NCI-H2227 (cell line): ENCODE measurements around the gene DOC2B.

Experiments used
- DNase-seq: peaks from one replicate; lab custom pipeline; 2025; ENCODE audit not compliant: unreplicated experiment; lab: John Stamatoyannopoulos, UW

The DOC2B gene

GRCh38 chr17:164303-165235 lies 16.9 kb downstream of the DOC2B start:
- peak; percentile 24 for DNase-seq

GRCh38 chr17:163514-164098 lies 17.8 kb downstream of the DOC2B start:
- DNase-seq: peak; percentile 12

- DNase-seq: no peak
Measured at GRCh38 chr17:162689-163088, 18.8 kb downstream of the DOC2B start.

GRCh38 chr17:161481-161880 lies 20.0 kb downstream of the DOC2B start:
- no peak for DNase-seq

- no peak for DNase-seq
Measured at GRCh38 chr17:160336-160735, 21.1 kb downstream of the DOC2B start.

- DNase-seq: no peak
Measured at GRCh38 chr17:159609-160008, 21.8 kb downstream of the DOC2B start.

- no peak for DNase-seq
Measured at GRCh38 chr17:158379-158778, 23.1 kb downstream of the DOC2B start.

- DNase-seq: no peak
Measured at GRCh38 chr17:157901-158300, 23.5 kb downstream of the DOC2B start.

- no peak for DNase-seq
Measured at GRCh38 chr17:156946-157345, 24.5 kb downstream of the DOC2B start.

GRCh38 chr17:156094-156621 lies 25.3 kb downstream of the DOC2B start:
- no peak for DNase-seq

- no peak for DNase-seq
Measured at GRCh38 chr17:155576-155975, 25.9 kb downstream of the DOC2B start.

GRCh38 chr17:153851-154250 lies 27.6 kb downstream of the DOC2B start:
- DNase-seq: no peak

GRCh38 chr17:152860-153420 lies 28.5 kb downstream of the DOC2B start:
- no peak for DNase-seq

- DNase-seq: no peak
Measured at GRCh38 chr17:151886-152859, 29.3 kb downstream of the DOC2B start.

- no peak for DNase-seq
Measured at GRCh38 chr17:151004-151403, 30.4 kb downstream of the DOC2B start.

- DNase-seq: no peak
Measured at GRCh38 chr17:149897-150584, 31.4 kb downstream of the DOC2B start.

GRCh38 chr17:149231-149630 lies 32.2 kb downstream of the DOC2B start:
- no peak for DNase-seq

- no peak for DNase-seq
Measured at GRCh38 chr17:148757-149156, 32.7 kb downstream of the DOC2B start.

GRCh38 chr17:147796-148740 lies 33.4 kb downstream of the DOC2B start:
- DNase-seq: no peak
